PC-9 (cell line): Measurements from ENCODE around the gene HMGB2. TPM values are rescaled to one million over a fixed set of nuclear protein-coding genes. Genes with fewer than 3 reads are reported as not detected.
A peak's percentile ranks its signal among the peaks of the same experiment; 100 is the strongest.

Experiments used
- BruUV-seq: library from RNA; stranded (reverse); fragments of 400-500 nt; replicated peaks from 2 replicates; lab custom pipeline; 2021; lab: Mats Ljungman, UMichigan
- CTCF ChIA-PET: fragments of 300-600 bp; sonication (Branson Sonifier 250); formaldehyde crosslinking; loops from one replicate; lab custom pipeline; 2022; ENCODE audit warnings: antibody characterized with exemption; lab: Charles Lee
- POLR2A ChIA-PET: fragments of 300-600 bp; sonication (Branson Sonifier 250); formaldehyde crosslinking; loops from one replicate; lab custom pipeline; 2022; ENCODE audit warnings: antibody characterized with exemption; ENCODE audit not compliant: unreplicated experiment; lab: Charles Lee
- DNase-seq, 2 experiments: peaks; one replicate each; pipeline versions ENCODE4 v3.0.0 to v3.0.0-alpha.2; 2015 to 2022; ENCODE audit warnings: mixed read lengths in 1 of 2
- H2AFZ ChIP-seq: fragments of 200-600 bp; sonication (generic); 2 replicates; pipeline ENCODE4 v1.8.1; 2017; ENCODE audit warnings: antibody characterized with exemption
- H3F3A ChIP-seq: fragments of 200-600 bp; sonication (generic); 2 replicates; pipeline ENCODE4 v1.8.1; 2017; ENCODE audit warnings: antibody characterized with exemption, mild to moderate bottlenecking, low read depth; ENCODE audit not compliant: insufficient read depth
- H3K27ac ChIP-seq: fragments of 200-600 bp; sonication (generic); 2 replicates; pipeline ENCODE4 v1.6.1; 2016; ENCODE audit warnings: mixed run types
- H3K27me3 ChIP-seq: fragments of 200-600 bp; sonication (generic); 2 replicates; pipeline ENCODE4 v1.6.1; 2016; ENCODE audit warnings: low read depth, mixed run types; ENCODE audit not compliant: insufficient read depth
- H3K36me3 ChIP-seq: fragments of 200-600 bp; sonication (generic); 2 replicates; pipeline ENCODE4 v1.6.1; 2016; ENCODE audit warnings: low read depth, mixed run types
- H3K4me1 ChIP-seq: fragments of 200-600 bp; sonication (generic); replicated peaks from 2 replicates; pipeline ENCODE4 v1.6.1; 2016; ENCODE audit warnings: mixed run types; ENCODE audit not compliant: insufficient read depth
- H3K4me2 ChIP-seq: fragments of 200-600 bp; sonication (generic); 2 replicates; pipeline ENCODE4 v1.6.1; 2017; ENCODE audit warnings: mixed run types
- H3K4me3 ChIP-seq: fragments of 200-600 bp; sonication (generic); 2 replicates; pipeline ENCODE4 v1.6.1; 2016; ENCODE audit warnings: mixed run types
- H3K79me2 ChIP-seq: fragments of 200-600 bp; sonication (generic); 2 replicates; pipeline ENCODE4 v1.6.1; 2017; ENCODE audit warnings: low read depth, mixed run types
- H3K9me2 ChIP-seq: fragments of 200-600 bp; sonication (generic); 2 replicates; pipeline ENCODE4 v1.8.1; 2017; ENCODE audit warnings: mild to moderate bottlenecking; ENCODE audit not compliant: insufficient read depth
- H3K9me3 ChIP-seq: fragments of 200-600 bp; sonication (generic); 2 replicates; pipeline ENCODE4 v1.8.1; 2016; ENCODE audit warnings: low read depth; ENCODE audit not compliant: insufficient read depth
- H4K20me1 ChIP-seq: fragments of 200-600 bp; sonication (generic); 2 replicates; pipeline ENCODE4 v1.8.1; 2017; ENCODE audit not compliant: insufficient read depth
- CTCF ChIP-seq: fragments of 200-600 bp; sonication (generic); conservative IDR thresholded peaks from 2 replicates; pipeline ENCODE4 v1.6.1; 2017; ENCODE audit warnings: mixed run types, antibody characterized with exemption, mild to moderate bottlenecking, moderate library complexity
- EZH2 ChIP-seq: fragments of 200-600 bp; sonication (generic); IDR thresholded peaks from 2 replicates; pipeline ENCODE4 v1.8.0; 2017; ENCODE audit warnings: antibody characterized with exemption, low read depth
- intact Hi-C: fragments of 100-400 bp; cut with micrococcal nuclease; formaldehyde crosslinking; loops from one replicate; pipeline ENCODE4 v1.10.0; 2022; ENCODE audit not compliant: unreplicated experiment
- total RNA-seq: library from RNA; stranded (reverse); gene quantifications from 2 replicates; pipeline ENCODE4 v1.2.3, GENCODE V29; 2021

HMGB2 gene
- total RNA-seq, 1 experiment from 2014 or later = 213 TPM

GRCh38 chr4:173325007-173325736 is 9.0 kb downstream of the HMGB2 start:
- intact Hi-C loops = no loop called here
- CTCF ChIA-PET = no interaction called here

DNA sequence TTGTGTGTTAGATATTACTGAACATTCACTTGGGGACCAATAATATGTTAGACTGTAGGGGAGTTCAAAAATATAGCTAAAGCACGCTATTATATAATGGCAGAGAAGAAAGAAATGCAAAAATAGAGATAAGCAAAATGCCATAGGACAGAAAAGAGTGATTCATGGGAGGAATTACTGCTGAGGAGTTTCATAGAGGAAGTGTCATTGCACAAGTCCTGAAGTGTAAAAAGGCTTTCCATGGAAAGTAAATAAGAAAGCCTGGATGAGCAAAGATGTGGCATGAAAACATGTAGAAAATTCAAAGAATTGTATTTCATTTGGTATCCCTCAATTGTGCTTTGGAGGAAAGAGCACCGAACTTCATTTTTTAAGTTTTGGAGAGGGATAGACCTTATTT is 14.5 kb downstream of the HMGB2 start:
- peaks cover 5% of the 10 kb centered on the region; the same call in 1 of the 2 replicates for H3F3A ChIP-seq
- no peak overlapping the region for H3K4me2 ChIP-seq
- intact Hi-C loops = loop anchor here (1.0 to 5.0 kb wide), 2 partner anchors 98 to 307 kb away; no protein-coding TSS in a partner anchor
- no peaks in the 10 kb centered on the region for H4K20me1 ChIP-seq
- no peak overlapping the region for H2AFZ ChIP-seq
- H3K27me3 ChIP-seq = no peaks in the 10 kb centered on the region
- no peaks in the 10 kb centered on the region for H3K9me3 ChIP-seq
- POLR2A ChIA-PET = interaction anchor here (0.5 kb wide), 1 partner anchor 43 kb away, joined by 5 read pairs; no protein-coding TSS in a partner anchor
- no peaks in the 10 kb centered on the region for H3K4me1 ChIP-seq
- TF ChIP-seq EZH2 = no peak
- H3K79me2 ChIP-seq = no peaks in the 10 kb centered on the region
- 0 out of 2 replicates have a peak, but pooled peaks cover 4% of the 10 kb centered on the region for H3K36me3 ChIP-seq
- H3K4me3 ChIP-seq = no peak overlapping the region
- BruUV-seq = no TSS peak
- DNase-seq = no peak
- H3K9me2 ChIP-seq = no peaks in the 10 kb centered on the region
- CTCF ChIA-PET = interaction anchor here (0.6 to 1.4 kb wide), 3 partner anchors 18 to 102 kb away, joined by 3 to 9 read pairs (median 4); no protein-coding TSS in a partner anchor
- H3K27ac ChIP-seq = no peak overlapping the region

More at GRCh38 chr4:173325007-173325736, 9.0 kb downstream of the HMGB2 start:
- H3K9me3 ChIP-seq = no peaks in the 10 kb centered on the region
- H3K79me2 ChIP-seq = no peaks in the 10 kb centered on the region
- no peak overlapping the region for H3K4me3 ChIP-seq
- H3K4me1 ChIP-seq = no peaks in the 10 kb centered on the region
- H3K27me3 ChIP-seq = no peaks in the 10 kb centered on the region
- H4K20me1 ChIP-seq = no peaks in the 10 kb centered on the region
- no peaks in the 10 kb centered on the region for H3K36me3 ChIP-seq
- POLR2A ChIA-PET = no interaction called here
- H2AFZ ChIP-seq = no peak overlapping the region
- H3K9me2 ChIP-seq = no peaks in the 10 kb centered on the region
- DNase-seq = no peak
- H3K4me2 ChIP-seq = no peak overlapping the region
- BruUV-seq = no TSS peak
- H3K27ac ChIP-seq = no peak overlapping the region
- TF ChIP-seq CTCF (no peak), EZH2 (no peak)
- peaks cover 17% of the 10 kb centered on the region; the same call in 1 of the 2 replicates for H3F3A ChIP-seq

DNA sequence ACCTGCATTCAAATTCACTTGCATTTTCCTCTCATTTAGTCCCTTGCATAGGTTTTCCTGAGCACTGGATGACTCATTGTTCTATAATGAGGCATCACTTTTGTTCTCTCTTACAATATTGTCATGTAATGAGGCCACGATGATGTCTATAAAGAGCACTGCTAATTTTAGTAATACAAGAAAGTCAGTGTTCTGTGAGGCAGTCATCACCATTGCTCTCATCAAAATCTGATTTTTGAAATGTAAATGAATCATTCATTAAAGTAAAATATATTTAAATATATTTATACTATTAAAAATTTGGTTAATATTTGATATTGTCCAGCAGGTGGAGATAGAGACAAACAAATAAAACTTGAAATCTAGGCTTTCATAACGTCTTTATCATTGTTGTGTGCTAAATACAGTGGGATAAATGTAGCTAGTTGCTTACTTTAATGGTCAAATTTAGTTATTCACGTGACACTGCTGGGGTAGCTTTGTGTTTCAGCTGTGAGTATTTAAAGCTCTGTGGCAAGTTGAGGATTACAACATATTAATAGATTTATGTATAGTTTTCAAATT is 15.4 kb downstream of the HMGB2 start:
- Histone ChIP-seq H3K4me3 (no peak overlapping the region), H3K79me2 (no peaks in the 10 kb centered on the region), H3K4me2 (no peak overlapping the region), H4K20me1 (no peaks in the 10 kb centered on the region), H2AFZ (no peak overlapping the region), H3K9me3 (no peaks in the 10 kb centered on the region), H3K27me3 (no peaks in the 10 kb centered on the region), H3K4me1 (no peaks in the 10 kb centered on the region), H3K9me2 (no peaks in the 10 kb centered on the region), H3F3A (peaks cover 5% of the 10 kb centered on the region; the same call in 1 of the 2 replicates), H3K27ac (no peak overlapping the region), H3K36me3 (0 out of 2 replicates have a peak, but pooled peaks cover 4% of the 10 kb centered on the region)
- ChIA-PET CTCF (interaction anchor here (1.0 to 1.5 kb wide), 5 partner anchors 17 to 305 kb away, joined by 3 to 9 read pairs (median 4); no protein-coding TSS in a partner anchor), POLR2A (interaction anchor here (0.7 kb wide), 1 partner anchor 67 kb away, joined by 3 read pairs; no protein-coding TSS in a partner anchor)
- TF ChIP-seq EZH2 (no peak), CTCF (peak; percentile 66)
- intact Hi-C loops = loop anchor here (1.0 to 5.0 kb wide), 2 partner anchors 99 to 306 kb away; no protein-coding TSS in a partner anchor
- DNase-seq = no peak
- no TSS peak for BruUV-seq
